HG03378 (cell line): ENCODE results near the gene DOCK2.

Experiments used
- ATAC-seq: cut with Tn5 transposase; IDR thresholded peaks from one replicate; pipeline ENCODE4 v1.9.1; 2021; ENCODE audit warnings: mild to moderate bottlenecking, moderate library complexity; ENCODE audit not compliant: unreplicated experiment

DOCK2 gene

DNA sequence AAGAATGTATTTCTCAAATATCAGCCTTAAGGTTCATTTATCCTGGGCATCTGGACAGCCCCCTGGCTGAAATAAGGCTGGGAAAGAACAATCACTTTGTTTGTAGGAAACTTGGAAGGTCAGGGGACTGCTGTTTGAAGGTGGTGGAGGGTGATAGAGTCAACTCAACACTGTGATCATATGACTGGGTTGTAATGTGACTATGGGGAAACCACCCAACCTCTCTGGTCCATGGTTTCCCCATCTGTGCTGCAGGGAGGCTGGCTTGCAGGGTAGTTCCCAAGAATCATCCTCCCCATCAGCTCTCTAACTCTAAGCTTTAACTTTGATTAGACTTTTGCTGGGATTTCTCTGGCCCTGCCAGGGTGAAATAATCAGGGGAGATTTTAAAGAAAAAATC, 333.3 kb downstream of the DOCK2 start:
- ATAC-seq: peak; percentile 65

- ATAC-seq: no peak
These were observed 334.1 kb downstream of the DOCK2 start for GRCh38 chr5:169970911-169971765.

DNA sequence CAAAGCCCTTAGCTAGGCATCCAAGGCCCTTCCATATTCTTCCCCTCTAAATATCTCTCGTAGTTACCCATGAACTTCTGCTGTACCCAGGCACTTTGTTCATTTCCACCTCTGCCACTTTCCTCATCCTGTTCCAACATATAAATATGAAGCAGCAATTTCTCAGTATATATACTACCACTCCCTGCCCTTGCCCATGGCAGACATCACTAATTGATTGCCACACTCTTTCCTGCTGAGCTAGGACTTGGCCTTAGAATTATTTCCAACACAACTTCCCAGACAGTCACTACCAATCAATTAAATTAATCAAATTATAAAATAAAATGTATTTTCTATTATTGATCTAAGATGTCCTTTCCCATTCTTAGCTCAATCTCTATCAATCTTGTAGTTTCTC, 334.7 kb downstream of the DOCK2 start:
- ATAC-seq: no peak

DNA sequence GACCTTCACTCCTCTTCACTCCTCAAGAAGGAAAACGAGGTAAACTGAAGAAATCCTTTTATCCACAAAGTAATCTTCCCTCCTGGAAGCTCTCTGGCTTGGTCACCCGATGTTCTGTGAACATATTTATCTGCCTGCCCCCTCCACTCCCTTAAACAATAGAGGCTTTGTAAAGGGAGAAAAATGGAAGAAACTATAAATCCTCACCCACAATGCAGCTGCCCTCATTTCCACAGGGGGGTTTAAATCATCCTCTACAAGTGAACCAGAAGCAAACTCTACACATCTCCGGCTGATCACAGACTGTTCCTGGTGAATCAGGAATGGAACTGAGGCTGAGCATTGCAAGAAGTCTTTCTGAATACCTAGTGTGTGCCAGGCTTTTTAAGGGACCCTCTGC, 336.0 kb downstream of the DOCK2 start:
- ATAC-seq: no peak

DNA sequence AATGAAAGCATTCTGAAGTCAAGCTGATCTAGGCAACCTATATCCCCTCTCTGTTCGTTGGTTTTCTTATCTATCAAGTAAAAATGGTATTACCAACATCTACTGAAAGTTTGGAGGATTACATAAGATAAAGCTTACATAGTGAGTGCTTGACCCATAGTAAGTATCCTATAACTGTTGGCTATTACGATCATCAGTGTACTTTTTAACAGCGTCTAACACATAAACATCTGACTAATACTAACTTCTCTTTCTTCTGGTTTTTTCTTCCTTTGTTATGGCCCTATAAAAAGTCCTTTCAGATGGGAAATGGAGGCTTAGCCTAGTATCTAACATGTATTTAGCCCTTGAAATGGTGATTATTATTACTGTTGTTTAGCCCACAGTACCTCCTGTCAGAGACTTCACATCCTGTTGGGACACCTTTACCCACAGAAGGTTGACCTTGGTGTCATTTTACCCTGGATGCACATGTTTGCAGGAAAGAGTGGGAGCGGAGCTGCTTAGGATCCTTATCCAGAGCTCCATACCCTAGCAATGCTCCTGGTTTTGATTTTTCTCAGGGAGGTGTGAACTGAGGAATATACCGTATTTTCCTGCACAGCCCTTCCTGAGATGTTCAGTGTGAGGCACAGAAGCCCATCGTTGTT, 337.2 kb downstream of the DOCK2 start:
- no peak for ATAC-seq

GRCh38 chr5:169978714-169979113, 341.6 kb downstream of the DOCK2 start:
- ATAC-seq: no peak

- ATAC-seq: no peak
These were observed 342.8 kb downstream of the DOCK2 start for GRCh38 chr5:169979871-169980270.

GRCh38 chr5:169980418-169981053, 343.5 kb downstream of the DOCK2 start, which contains the start of gene INSYN2B:
Gene INSYN2B (minus strand): TSS chr5:169980495. CDS start chr5:169883898, 96,597 bp downstream.
- ATAC-seq: peak; percentile 64

DNA sequence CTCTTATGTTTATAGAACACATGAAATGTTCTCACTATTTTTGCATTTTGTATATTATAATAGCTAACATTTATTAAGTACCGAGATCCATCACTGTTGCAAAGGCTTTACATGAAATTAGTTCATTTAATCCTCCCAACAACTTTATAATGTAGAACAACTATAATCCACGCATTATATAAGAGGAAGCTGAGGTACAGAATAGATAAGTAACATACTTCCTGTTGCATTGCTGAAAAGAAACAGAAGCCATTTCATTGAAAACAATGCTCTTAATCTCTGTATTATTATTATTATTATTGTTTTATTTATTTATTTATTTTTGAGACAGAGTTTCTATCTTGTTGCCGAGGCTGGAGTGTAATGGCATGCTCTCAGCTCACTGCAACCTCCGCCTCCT, 351.1 kb downstream of the DOCK2 start:
- no peak for ATAC-seq

DNA sequence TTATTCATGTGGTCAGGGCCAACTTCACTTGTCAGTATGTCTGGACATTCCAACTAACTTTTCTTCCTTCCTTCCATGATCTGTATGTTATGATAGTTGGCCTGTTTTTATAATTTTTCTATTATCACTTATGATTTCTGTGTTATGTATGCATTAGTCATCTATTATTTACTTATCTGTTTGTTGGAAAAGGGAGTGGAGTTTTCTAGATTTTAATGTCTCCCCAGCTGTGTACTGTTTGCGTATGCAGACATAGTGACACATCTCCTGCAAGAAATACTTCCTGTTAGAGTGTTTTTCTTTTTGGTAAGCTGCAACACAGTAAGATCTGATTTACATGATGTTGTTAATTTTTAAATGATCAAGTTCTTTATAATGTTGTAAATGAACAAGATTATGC, 351.9 kb downstream of the DOCK2 start:
- no peak for ATAC-seq

DNA sequence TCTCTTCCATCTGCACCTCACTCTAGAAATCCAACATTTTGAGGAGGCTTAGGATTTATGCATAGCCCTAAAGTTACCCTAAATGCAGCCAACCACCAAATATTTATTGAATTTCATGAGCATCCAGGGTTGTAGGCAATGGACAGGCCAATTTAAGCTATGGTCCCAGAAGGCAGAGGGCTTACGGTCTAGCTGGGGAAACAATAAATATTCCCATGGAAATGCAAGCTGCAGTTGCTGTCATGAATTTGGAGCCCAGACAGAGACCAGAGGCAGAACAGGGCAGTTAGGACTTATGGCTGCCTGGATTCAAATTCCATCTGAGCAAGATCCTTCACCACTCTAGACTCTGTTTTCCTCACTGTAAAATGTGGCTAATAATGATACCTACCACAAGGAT, 352.3 kb downstream of the DOCK2 start:
- ATAC-seq: no peak

DNA sequence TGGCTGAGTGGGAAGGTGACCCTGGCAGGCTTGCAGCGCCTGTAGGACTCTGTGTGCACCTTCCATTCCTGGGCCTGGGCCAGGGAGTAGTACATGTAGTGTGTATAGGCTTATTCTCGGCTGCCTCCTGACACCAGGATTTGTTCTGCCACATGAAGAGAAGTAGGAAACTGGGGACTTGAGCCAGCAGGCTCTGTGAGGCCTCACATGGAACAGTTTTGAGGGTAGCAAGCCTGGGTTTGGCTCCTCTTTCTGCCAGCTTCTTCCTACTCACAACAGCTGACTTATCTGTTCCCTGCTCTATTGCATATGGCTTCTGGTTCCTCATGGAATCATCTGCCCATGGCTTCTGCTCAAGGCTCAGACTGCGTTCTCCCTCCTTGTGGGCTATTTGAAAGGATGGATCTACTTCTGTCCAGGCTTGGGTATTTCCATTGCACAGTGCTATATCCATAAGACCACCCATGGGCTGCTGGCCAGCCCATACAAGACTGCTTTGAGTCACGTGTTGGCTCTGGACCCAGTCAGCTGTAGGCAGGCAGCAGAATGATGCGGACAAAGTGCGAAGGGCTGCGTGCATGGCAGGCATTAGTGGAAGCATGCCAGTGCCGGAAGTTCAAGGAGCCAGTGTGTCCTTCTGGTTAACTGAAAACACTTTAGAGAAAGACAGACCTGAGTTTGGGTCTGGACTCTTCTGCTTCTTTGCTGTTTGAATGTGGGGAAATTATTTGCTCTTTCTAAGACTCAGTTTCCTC, 354.2 kb downstream of the DOCK2 start:
- no peak for ATAC-seq

DNA sequence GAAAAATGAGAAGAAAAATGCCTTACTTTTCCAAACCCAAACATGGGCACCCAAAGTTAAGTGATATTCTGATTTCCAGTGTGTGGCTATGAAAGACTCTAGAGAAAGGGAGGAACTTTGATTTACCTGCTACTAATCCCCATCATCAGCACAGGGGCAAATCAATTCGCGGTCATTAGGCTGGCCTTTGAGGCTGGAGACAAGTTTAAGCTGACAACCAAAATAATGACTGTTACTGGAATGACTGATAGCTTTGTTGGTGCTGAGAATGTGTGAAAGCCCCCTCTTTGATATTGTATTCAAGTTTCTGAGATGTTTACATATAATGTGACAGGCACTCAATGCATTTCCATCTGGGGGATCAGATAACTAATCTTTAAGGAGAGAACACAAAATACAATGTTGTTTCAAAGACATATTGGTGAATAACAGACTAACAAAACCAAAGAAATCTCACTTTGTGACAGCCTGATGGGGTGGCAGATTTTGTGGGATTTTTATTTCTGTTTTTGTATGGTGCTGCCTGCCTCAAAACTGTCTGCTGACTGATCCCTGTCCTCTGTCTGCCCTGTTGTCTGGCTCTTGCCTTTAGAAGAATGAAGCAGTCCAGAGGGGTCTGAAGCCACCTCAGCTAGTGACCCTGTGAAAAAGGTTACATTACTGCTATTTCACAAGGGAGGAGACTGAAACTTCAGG, 355.9 kb downstream of the DOCK2 start:
- ATAC-seq: no peak

DNA sequence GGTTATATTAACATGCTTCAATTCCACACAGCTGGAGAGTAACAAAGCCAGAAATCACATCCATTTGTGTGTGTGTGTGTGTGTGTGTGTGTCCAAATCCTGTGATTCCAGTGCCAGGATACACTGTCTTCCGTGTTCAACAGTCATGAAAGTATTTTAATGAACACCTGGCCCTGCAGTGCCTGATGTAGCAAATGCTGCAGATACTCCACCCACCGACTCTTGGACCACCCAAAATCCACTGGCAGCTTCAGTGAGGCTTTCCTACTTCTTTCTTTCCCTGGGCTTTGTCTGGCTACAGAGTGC, 356.4 kb downstream of the DOCK2 start:
- no peak for ATAC-seq

DNA sequence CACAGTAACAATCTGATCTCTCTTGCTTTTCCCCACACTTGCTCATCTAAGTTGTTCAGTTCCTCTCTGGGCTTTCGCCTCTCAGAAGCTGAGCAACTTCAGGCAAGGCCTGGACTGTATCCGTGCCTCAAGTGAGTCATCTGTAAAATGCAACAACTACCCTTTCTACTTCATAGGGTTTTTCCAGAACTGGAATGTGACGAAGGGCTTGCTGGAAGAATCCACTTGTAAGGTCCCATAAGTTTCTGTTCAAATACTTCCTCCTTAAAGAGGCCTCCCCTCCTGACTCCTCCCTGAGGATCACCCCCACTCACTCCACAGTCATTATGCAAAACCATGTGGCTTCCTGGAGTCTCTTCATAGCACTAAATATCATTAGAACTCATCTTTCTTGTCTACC, 360.7 kb downstream of the DOCK2 start:
- no peak for ATAC-seq

DNA sequence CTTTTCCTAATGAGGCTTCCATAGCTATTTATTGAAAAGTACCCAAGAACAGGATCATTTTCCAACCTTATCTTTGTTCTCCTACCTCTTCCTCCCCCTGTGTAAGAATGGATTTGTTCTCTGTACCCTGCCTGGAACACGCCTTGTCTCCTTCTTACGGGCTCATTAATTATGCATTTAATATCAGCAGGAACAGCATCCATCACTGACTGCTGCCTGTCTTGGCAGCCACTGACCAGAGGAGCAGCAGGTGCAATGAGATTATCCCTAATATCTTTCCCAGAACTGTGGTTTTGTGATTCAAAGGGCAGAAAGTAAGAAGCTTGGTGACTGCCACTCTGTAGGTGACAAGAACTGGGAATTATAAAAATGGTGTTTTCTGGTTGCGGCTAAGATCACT, 362.5 kb downstream of the DOCK2 start:
- no peak for ATAC-seq

DNA sequence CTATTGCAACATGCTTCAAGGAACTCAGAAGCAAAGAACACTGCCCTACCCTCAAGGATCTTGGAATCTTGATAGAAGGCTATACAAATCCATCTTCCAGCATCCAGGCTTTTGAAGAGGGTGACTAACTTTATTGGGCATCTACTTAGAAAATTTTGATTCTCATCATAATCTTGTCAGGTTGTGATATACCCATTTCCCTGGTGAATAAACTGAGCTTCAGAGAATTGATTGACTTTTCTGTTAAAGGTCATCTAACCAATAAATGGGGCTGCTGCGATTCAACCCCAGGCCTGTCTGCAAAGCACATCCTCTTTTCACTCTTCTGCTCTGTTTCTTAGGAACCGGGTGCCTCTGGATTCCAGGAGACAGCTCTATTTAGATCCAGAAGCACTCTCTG, 363.1 kb downstream of the DOCK2 start:
- ATAC-seq: no peak

- no peak for ATAC-seq
These were observed 368.9 kb downstream of the DOCK2 start for GRCh38 chr5:170006021-170006420.

GRCh38 chr5:170008376-170008775, 371.3 kb downstream of the DOCK2 start:
- no peak for ATAC-seq

DNA sequence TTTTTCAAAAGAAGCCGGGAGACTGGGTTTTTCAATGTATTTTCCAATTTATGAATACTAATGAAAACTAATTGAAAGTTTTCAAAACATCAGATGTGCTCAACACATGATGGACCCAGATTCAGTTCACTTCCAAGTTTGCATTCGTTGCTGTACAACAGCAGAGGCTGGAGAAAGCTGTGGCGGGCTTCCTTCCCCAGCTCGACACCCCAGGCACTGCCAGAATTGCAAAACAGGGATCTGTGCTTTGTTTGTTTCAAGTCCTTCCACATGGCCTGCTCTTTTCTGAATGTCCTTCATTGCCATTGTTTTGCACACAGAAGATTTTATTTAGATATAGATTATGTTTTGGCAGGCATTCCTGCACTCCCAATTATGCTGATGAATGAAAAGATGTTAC, 373.5 kb downstream of the DOCK2 start:
- no peak for ATAC-seq

DNA sequence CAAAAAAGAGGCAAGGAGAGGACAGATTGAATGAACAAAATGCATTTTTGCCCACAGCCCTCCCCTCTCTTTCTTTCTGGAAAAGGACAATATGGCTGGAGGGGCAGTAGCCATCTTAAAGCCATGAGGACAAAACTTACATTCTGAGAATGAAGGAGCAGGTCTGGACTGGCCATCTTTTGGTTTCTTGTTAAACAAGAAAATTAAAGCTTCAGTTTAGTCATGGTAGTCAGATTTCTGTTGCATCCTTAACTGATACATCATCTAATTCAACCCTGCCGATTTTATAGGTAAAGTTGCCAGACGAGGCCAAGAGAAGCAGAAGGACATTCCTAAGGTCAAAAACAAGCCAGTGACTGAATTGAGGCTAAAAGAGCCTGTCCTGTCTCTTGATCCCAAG, 374.7 kb downstream of the DOCK2 start:
- no peak for ATAC-seq
